HG02884 (cell line): ENCODE data around the gene RXRA.
"Not testable (repeated sequence)": the region's sequence is repeated elsewhere in the genome, so short reads cannot be mapped to it uniquely, and the experiment has no call there.

Source experiments
- ATAC-seq: cut with Tn5 transposase; IDR thresholded peaks from one replicate; pipeline ENCODE4 v1.9.1; 2021; ENCODE audit warnings: mild to moderate bottlenecking, moderate library complexity; ENCODE audit not compliant: unreplicated experiment

The RXRA gene

DNA sequence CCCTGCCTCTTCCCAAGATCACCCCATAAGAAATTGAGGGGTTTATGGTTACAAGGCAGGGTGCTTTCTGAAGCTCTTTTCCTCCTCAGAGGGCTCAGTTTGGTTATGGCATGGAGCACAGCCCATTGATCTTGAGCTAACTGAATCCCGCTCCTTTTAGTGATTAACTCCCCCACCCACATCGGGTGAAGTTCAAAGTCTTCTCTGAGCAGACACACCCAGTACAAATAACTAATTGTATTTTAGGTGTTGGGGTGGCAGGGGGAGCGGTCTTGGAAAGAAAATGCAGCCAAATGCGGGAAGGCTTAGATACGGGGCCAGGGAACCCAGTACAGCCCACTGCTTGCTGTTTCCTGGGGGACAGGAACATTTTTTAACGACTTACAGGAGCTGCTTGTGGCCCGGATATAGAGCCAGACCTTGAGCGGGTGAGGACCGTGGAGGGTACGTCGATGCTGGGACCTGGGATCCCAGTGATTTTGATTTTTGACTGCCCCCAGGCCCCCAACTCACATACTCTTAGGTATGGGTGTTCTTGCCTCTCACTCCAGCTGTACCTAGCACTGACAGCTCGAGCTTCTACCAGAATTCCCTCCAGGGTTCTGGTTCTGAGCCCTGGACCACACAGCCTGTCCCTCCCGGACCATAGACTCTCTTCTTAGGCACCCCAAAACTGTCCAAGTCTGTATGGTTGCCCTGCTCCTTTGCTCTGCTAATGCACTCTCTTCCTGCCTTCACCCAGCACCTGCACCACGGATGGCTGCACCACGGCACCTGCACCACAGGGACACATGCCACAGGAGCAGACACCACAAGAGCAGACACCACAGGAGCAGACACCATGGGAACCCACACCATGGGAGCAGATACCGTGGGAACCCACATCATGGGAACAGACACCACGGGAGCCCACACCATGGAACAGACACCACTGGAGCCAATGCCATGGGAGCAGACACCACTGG lies 18.3 kb upstream of the RXRA start:
- ATAC-seq, result no peak

DNA sequence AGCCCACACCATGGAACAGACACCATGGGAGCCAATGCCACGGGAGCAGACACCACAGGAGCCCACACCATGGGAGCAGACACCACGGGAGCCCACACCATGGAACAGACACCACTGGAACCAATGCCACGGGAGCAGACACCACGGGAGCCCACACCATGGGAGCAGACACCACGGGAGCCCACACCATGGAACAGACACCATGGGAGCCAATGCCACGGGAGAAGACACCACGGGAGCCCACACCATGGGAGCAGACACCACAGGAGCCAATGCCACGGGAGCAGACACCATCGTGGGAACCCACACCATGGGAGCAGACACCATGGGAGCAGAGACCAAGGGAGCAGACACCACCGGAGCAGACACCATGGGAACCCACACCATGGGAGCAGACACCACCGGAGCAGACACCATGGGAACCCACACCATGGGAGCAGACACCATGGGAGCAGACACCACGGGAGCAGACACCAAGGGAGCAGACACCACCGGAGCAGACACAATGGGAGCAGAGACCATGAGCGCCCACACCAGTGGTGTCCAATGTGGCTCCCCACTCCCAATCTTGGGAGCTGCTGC lies 17.5 kb upstream of the RXRA start:
- not testable (repeated sequence) for ATAC-seq

GRCh38 chr9:134313470-134313869 lies 12.8 kb upstream of the RXRA start:
- ATAC-seq, result no peak

DNA sequence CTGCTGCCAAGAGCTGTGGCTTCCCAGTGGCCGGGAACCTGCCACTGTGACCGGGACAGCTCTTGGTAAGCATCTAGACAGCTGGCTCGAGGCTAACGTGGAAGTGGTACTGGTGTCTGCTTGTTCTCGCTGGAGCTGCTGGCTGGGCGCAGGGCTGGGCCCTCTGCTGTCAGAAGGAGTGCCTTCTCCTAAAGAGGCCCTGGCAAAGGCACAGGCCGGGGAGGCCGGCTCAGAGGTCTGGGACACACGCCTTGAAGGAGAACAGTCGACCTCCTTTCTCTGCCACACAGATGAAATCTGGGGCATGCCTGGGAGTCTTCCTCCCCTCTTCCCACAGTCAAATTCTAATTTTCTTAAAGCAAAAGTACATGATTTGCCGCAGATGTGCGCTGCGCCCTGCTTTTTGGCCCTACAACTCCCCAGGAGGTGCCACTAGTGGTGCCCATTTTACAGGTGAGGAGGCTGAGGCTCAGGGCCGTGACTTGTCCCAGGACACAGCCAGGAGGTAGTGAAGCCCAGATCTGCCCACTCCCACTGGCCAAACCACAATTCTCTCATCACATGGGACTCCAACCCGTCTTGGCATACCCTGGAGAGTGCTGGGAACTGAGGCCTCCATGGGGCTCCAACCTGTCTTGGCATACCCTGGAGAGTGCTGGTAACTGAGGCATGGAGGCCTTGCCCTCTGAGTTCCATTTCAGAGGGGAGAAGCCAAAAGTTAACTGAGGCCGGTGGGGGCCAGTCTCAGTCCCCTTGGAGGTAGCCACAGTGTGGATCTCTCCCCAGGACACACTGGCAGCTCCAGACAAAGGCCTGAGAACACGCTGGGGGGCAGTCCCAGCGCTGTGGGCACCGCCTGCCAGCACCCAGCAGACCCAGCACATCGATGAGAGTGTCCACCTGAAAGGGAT lies 12.0 kb upstream of the RXRA start:
- no peak for ATAC-seq

DNA sequence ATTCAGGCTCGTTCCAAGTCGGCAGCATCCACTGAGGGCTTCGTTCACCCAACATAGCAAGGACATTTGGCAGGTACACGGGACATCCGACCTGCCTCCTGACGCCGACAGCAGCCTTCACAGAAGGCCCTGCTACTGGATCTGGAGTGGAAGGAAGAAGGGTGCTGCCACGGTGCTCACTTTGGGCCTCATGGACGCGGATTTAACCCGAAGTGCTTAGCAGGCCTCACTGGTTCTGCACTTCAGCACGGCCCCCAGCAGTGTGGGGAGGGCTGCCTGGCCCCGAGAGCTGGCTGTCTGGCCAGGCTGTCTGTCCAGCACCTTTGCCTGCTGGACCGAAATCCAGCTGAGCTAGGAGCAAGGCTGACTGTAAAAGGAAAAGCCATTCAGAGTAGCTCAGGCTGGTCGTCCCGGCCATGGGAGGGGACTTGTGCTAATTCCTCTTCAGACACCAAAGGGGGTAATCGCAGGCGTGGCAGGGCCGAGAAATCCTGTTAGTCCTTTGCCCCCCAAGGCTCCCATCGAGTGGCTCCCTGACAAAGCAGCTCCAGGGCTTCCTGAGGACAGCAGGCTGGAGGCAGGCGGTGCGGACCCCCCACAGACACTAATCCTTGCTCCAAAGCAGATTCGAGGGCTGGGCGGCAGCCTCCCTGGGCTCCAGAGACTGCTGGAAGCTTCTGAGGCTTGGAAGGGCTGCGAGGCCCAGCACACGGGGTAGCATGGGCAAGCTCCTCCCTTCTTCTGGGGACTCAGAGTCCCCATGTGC lies 11.1 kb upstream of the RXRA start:
- no peak for ATAC-seq

- no peak for ATAC-seq
Observed at GRCh38 chr9:134315716-134316448, 10.4 kb upstream of the RXRA start.

DNA sequence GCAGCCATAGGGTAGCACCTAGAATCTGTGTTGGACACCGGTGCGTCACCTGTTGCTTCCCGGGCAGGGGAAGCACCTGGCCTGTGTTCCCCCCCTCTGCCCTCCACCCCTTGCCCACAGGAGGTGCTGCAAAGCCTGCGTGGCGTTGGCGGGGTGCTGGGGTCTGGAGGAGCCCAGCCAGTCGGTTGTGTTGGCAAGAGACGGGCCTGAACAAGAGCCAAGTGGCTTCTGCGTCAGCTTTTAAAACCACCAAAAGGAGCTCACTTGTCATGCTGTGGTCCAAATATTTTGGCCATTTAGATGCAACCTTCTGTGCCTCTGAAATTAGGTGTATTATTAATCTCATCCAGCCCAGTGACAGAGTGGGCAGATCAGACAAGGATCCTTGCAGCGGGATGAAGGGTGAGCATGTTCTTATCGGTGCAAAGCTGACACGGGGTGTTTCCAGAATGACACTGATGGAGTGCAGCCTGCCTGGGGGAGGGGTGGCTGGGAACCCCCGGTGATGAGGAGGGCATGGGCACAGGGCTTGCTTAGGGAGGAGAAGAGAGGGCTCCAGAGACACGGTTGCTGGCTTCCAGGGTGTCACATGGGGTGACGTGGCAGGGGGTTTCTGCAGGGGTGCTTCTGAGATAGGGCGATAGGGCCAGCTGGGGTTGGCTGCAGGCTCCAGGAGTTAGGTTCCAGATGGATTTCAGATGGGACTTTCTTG lies 9.7 kb upstream of the RXRA start:
- no peak for ATAC-seq

DNA sequence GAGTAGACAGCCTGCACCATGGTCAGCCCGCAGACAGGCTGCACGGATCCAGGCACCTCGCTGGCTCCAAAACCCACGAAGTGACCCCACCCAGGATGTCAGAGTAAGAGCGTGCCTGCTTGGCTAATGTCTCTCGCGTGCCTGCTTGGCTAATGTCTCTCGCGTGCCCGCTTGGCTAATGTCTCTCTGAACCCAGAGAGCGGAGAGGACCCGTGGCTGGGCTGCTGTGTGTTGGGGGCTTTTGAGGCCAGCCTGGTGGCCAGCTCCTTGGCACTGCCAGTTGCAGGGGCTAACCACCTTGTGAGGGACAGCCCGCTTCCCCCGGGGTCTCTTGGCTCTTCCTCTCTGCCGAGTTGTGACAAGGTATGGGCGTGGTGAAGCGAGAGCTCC lies 8.9 kb upstream of the RXRA start:
- ATAC-seq, result no peak

- ATAC-seq, result no peak
Observed at GRCh38 chr9:134317790-134318414, 8.4 kb upstream of the RXRA start.

DNA sequence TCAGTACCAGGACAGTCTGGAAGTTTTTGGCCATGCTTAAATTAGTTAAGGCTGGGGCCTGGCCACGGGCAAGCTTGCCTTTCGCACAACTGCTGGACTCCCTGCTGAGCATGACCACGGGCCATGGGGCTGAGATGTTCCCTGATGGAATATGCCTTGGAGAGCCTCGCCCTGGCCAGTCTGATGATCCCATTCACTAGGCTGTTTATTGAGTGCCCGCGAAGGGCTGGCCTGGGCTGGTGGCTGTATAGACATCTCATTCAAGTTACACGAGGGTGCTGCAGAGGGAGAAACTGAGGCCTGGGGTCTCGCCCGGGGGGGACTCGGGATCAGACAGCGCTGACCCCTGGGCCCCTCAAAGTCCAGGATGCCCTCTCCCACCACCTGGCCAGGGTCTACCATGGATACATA lies 7.8 kb upstream of the RXRA start:
- ATAC-seq, result no peak

GRCh38 chr9:134318941-134319305 lies 7.3 kb upstream of the RXRA start:
- no peak for ATAC-seq

DNA sequence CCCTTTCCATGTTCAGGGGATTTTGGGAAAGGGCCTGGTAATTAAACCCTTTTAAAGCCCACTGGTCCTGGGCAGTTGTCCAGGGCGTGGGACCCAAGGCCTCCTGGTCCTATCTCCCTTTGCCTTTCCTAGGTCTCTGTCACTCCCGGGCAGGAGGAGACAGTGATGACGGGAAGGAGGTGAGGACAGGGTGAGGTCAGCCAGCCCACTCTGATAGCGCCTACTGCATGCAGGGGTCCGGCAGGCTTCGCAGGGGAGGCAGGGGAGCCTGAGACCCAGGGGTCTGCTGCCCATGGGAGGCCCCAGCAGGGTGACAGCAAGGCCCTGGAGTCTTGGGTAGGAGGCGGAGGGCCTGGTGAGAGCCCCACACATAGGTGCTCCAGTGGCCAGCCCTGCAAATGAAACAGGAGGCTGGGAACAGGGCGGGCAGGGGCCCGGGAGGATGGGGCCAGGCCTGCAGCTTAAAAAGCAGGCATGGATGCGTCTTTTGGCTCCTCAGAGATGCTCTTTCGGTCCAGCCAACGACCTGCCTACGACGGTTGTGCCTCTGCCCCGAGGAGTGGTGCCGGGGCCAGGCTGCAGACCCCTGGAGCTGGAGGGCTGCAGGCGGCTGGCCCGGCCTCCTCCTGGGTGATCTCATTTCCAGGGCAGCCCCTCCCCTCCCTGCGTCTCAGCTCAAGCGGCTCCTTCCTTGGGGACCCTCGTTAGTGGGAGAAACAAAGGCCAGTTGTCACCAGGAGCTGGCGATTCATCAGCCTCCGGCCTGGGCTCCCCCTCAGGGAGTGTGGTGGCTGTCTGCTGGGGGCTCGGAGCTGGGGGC lies 6.7 kb upstream of the RXRA start:
- ATAC-seq, result no peak

- no peak for ATAC-seq
Observed at GRCh38 chr9:134320126-134320867, 6.0 kb upstream of the RXRA start.

- no peak for ATAC-seq
Observed at GRCh38 chr9:134320868-134321471, 5.3 kb upstream of the RXRA start.

DNA sequence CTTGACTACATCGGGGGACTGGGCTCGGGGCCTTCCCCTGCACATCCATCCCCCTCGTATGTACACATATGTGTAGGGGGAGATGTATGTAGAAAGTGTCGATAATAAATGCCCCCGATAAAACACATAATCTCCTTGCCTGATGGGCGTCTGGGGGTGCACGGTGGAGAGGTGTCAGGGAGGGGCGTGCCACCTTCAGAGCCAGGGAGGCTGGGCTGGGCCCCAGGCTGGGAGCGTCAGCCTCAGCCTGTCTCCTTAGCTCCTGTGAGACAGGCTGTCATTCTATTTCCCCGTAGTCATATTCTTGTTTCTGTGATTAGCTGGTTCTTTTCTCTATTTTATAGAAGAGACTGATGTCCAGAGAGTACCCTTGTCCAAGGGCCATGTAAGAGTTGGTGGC lies 4.7 kb upstream of the RXRA start:
- ATAC-seq, result no peak

- ATAC-seq, result no peak
Observed at GRCh38 chr9:134321946-134322741, 4.1 kb upstream of the RXRA start.
